Body of pancreas (tissue), 4 donors: ENCODE results near the gene DELE1.

Source experiments
- POLR2A ChIP-seq, 3 donors: fragments of 450-650 bp; IDR thresholded peaks; one replicate each; pipeline ENCODE4 v1.6.1; 2016; ENCODE audit warnings: antibody characterized with exemption in 3 of 3, mild to moderate bottlenecking in 2 of 3
- TF ChIP-seq, protein P1 (sequence below), 7 experiments: fragments of 450-650 bp in 4 of 7; fragments of 200-600 bp in 3 of 7; sonication (generic) in 3 of 7; IDR thresholded peaks; one replicate each; pipeline ENCODE4 v1.5.1; 2016 to 2019; ENCODE audit warnings: antibody characterized with exemption in 7 of 7

DNA sequence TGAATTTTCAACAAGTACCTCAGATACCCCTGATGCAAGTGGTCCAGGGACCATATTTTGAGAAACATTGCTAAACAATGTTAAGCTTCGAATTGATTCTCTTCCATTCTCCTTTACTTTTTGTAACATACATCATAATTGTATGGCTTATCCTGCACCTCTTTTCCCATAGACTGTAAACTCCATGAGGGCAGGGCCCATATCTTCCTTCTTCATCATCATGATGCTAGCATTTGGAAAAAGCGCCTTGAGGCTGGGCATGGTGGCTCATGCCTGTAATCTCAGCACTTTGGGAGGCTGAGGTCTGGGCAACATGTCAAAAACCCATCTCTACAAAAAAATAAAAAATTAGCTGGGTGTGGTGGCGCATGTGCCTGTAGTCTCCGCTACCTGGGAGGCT, 14.5 kb upstream of the DELE1 start:
- TF ChIP-seq, protein P1, sequence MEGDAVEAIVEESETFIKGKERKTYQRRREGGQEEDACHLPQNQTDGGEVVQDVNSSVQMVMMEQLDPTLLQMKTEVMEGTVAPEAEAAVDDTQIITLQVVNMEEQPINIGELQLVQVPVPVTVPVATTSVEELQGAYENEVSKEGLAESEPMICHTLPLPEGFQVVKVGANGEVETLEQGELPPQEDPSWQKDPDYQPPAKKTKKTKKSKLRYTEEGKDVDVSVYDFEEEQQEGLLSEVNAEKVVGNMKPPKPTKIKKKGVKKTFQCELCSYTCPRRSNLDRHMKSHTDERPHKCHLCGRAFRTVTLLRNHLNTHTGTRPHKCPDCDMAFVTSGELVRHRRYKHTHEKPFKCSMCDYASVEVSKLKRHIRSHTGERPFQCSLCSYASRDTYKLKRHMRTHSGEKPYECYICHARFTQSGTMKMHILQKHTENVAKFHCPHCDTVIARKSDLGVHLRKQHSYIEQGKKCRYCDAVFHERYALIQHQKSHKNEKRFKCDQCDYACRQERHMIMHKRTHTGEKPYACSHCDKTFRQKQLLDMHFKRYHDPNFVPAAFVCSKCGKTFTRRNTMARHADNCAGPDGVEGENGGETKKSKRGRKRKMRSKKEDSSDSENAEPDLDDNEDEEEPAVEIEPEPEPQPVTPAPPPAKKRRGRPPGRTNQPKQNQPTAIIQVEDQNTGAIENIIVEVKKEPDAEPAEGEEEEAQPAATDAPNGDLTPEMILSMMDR (IDR thresholded peaks at IDR 0.05) = no peak
- no peak for TF ChIP-seq POLR2A (IDR thresholded peaks at IDR 0.05)
